Stimulated activated CD4-positive, alpha-beta T cell treated with anti-CD3 and anti-CD28 coated beads, Interleukin-12 subunit alpha, Interleukin-12 subunit beta, amount 100 ng/mL, for 4 hours (primary cell): ENCODE measurements around the gene TBC1D2B.

Source experiments
- DNase-seq: peaks from one replicate; pipeline ENCODE4 v3.0.0-alpha.2; 2020

TBC1D2B gene

GRCh38 chr15:78093242-78094020, 15.9 kb upstream of the TBC1D2B start:
- DNase-seq, result no peak

DNA sequence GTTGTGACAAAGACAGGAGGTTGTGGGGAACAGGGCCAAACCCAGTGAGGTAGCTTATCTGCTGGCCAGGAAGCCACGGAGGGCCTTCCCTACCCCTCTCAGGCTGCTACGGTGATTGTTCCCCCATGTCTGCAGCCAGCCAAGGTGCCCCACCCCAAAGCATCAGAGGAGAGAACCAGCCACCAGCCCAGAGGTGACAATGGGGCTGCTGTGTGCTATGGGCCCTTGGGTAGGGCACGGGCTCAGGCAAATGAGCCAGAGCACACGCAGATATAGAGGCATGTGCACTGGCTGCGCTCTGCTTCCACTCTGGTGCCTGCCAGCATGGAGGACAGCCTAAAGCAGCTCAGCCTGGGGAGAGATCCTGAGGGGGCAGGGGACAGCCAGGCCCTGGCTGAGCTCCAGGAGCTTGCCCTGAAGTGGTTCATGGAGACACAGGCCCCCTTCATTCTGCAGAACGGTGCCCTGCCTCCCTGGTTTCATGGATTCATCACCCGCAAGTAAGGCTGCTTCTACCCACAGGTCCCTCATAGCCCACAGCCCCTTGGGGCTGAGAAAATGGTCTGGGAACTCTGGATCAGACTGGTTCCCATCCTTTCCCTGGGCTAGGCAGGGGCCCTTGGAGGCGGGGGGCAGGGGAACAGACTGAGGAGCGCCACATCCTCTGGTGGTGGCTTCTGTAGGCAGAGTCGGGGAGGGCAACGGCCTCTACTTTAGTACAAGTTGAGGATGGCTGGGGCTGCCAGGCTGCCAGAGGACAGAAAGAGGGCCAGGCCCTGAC, 14.9 kb upstream of the TBC1D2B start, which contains the start of gene SH2D7:
TSS of gene SH2D7 (plus strand) at position 301 of the 781 bp plus-strand sequence. CDS start at position 325, 24 bp downstream.
- DNase-seq, result no peak

DNA sequence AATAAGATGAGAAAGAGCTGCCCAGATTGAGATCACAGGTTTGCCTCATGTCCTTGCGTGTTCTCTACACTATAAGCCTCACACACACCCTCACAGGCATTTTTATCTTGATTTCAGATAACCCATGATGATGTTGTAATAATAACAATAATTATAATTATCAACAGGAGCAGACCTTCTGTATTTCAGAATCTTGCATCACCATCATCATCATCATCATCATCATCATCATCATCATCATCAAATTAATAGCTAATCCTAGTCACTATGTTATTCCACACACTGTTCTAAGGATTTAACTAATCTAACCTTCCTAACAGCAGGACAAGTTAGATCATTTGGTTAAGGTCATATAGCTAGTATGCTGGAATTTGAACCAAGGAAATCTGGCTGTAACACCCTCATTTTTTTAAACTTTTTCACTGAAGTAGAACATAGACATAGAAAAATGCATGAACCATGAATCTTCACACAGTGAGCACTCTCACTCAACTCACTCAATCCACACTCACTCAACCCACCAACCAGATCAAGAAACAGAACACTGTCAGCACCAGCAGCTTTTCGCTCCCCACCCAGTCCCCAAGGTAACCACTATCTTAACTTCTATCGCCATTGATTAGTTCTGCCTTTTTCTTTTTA, 13.0 kb upstream of the TBC1D2B start:
- no peak for DNase-seq

- no peak for DNase-seq
Observed at GRCh38 chr15:78088773-78089080, 11.2 kb upstream of the TBC1D2B start.

DNA sequence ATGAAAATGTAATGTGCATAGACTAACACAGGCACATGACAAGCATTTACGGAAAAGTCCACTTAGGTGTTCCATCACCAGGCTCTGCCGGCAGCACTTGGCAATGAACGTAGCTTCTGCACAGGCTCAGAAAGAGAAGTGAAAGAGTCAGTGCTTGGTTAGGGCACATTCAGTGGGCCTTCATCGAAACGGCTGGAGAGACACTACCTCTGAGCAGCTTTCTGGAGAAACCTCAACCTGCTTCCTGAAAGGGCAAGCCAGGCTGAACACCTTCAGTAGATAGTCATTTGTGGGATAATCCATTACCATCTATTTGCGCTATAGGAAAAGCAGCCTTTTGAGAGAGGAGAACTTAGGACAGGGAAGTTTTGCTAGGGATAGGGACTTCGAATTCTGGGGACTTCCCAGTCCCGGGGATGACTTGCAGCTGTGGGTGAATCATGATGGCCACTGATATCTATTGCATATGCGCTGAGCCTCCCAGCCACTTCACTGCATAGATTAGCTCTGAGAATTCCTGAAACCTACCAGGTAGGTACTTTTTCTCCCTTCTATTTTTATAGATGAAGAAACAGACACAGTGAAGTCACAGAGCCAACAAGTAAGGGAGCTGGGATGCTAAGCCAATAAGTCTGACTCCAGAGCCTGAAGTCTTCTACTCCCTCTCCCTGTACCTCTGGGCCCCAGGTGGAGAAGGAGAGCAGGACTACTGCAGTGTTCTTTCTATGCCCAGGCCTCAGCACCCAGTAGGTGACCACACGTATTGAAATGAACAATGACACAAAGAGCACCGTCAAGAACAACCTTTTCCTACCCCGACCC, 10.7 kb upstream of the TBC1D2B start:
- no peak for DNase-seq

GRCh38 chr15:78085928-78086327, 8.4 kb upstream of the TBC1D2B start:
- no peak for DNase-seq

- no peak for DNase-seq
Observed at GRCh38 chr15:78084449-78084750, 6.9 kb upstream of the TBC1D2B start.

DNA sequence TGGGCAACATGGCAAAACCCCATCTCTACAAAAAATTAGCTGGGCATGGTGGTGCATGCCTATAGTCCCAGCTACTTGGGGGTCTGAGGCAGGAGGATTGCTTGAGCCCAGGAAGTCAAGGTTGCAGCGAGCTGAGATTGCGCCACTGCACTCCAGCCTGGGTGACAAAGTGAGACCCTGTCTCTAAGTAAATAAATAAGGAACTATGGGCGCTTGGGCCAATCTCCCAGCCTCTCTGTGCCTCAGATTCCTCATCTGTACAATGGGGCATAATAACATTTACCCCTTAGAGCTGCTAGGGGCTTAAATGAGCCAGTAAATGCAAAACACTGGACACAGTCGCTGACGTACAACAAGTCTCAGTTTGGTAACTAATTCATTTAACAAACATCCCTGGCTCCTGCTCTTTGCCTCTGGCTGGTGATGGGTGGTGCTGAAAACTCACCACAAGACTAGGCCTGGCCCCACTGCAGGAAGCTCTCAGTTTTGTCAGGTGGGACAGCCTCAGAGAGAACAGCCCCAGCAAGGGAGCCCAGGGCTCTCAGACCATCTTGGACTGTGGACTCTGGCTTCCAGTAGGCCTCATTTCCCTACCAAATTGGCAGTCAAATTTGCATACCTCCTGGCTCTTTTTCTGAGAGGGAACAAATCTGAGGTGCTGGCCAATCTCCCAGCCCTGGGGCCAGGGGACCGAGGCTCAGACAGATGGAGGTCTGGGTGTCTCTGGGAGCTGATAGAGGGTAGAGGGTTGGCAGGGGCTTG, 6.4 kb upstream of the TBC1D2B start:
- no peak for DNase-seq

DNA sequence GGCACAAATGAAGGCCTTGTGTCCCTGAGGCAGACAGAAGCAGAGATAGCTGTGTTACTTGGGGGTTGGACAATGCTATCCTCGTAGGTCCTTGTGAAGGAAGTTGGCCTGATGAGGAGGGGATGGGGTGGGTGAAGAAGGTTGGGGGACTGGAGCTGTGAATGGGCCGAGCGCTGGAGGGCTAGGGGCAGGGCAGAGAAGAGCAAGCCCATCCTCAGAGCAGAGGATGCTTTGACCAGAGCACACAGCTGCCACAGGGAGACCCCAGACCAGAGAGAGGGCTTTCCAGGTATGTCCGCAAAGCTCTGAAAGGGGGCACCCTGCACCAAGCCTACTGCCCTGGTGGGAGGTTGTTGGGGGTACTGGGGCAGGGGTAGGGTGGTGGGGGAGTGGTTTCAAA, 5.7 kb upstream of the TBC1D2B start:
- no peak for DNase-seq

- DNase-seq, result no peak
Observed at GRCh38 chr15:78082743-78083110, 5.2 kb upstream of the TBC1D2B start.

DNA sequence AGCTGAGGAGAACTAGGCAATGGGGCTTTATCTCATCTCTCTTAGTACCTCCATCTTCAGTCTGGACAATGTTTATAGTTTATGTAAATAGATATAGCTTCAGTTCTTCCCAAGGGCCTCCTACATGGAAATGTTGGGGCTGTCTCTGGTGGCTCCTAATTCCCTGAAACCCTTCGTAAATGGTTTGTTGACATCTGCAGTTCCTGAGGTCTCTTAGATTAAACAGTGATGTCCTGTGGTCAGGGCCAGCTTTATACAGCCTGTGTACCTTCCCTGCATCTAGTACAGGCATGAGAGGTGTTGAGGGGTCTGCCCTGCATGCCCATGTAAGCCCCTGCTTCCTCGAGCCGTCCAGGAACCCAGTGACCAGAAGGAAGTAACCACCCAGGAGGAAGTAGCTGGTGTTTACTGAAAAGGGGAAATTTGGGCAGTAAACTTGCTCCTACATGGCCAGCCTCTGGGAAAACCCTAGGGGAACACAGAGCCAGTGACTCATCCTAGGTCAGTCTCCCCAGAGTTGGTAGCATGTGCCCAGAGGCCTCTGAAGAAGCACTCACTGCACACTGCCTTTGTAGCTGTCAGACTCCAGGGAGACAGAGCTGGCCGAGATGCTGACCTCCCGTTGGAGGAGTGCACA, 4.7 kb upstream of the TBC1D2B start:
- DNase-seq, result no peak

- no peak for DNase-seq
Observed at GRCh38 chr15:78080088-78080460, 2.6 kb upstream of the TBC1D2B start.

- no peak for DNase-seq
Observed at GRCh38 chr15:78079298-78080087, 2.0 kb upstream of the TBC1D2B start.

- no peak for DNase-seq
Observed at GRCh38 chr15:78077871-78078210, 330 bp upstream of the TBC1D2B start.

- DNase-seq, result no peak
Observed at GRCh38 chr15:78076231-78077052, 1.1 kb downstream of the TBC1D2B start.

GRCh38 chr15:78075490-78076230, 1.9 kb downstream of the TBC1D2B start:
- no peak for DNase-seq

- DNase-seq, result no peak
Observed at GRCh38 chr15:78073046-78073787, 4.3 kb downstream of the TBC1D2B start.

- DNase-seq, result no peak
Observed at GRCh38 chr15:78072080-78072892, 5.2 kb downstream of the TBC1D2B start.
